NCI-H146 treated with DMSO at 0.1 percent for 48 hours (cell line): ENCODE results near the gene NBEAL2.
"Not testable (repeated sequence)": the region's sequence is repeated elsewhere in the genome, so short reads cannot be mapped to it uniquely, and the experiment has no call there.

ENCODE experiments used
- DNase-seq: peaks from one replicate; lab custom pipeline; 2025; ENCODE audit not compliant: unreplicated experiment; lab: John Stamatoyannopoulos, UW

The NBEAL2 gene

GRCh38 chr3:47010910-47011309, 31.4 kb downstream of the NBEAL2 start:
- DNase-seq: no peak

- no peak for DNase-seq
These were observed 31.9 kb downstream of the NBEAL2 start for GRCh38 chr3:47011371-47011770.

- DNase-seq: no peak
These were observed 33.1 kb downstream of the NBEAL2 start for GRCh38 chr3:47012342-47013230.

GRCh38 chr3:47013231-47013630, 33.8 kb downstream of the NBEAL2 start:
- no peak for DNase-seq

- no peak for DNase-seq
These were observed 34.6 kb downstream of the NBEAL2 start for GRCh38 chr3:47014036-47014435.

GRCh38 chr3:47015151-47015550, 35.7 kb downstream of the NBEAL2 start:
- no peak for DNase-seq

GRCh38 chr3:47016086-47016933, 36.8 kb downstream of the NBEAL2 start:
- no peak for DNase-seq

GRCh38 chr3:47016934-47017435, 37.5 kb downstream of the NBEAL2 start:
- no peak for DNase-seq

GRCh38 chr3:47017504-47018268, 38.2 kb downstream of the NBEAL2 start:
- no peak for DNase-seq

- no peak for DNase-seq
These were observed 38.8 kb downstream of the NBEAL2 start for GRCh38 chr3:47018269-47018611.

- no peak for DNase-seq
These were observed 39.7 kb downstream of the NBEAL2 start for GRCh38 chr3:47019201-47019600.

GRCh38 chr3:47020311-47020710, 40.8 kb downstream of the NBEAL2 start:
- DNase-seq: no peak

GRCh38 chr3:47022641-47023071, 43.2 kb downstream of the NBEAL2 start:
- DNase-seq: peak; percentile 5

- no peak for DNase-seq
These were observed 45.5 kb downstream of the NBEAL2 start for GRCh38 chr3:47024932-47025331.

- DNase-seq: not testable (repeated sequence)
These were observed 47.0 kb downstream of the NBEAL2 start for GRCh38 chr3:47026432-47026831.

GRCh38 chr3:47028146-47028545, 48.7 kb downstream of the NBEAL2 start:
- DNase-seq: no peak

GRCh38 chr3:47028667-47029066, 49.2 kb downstream of the NBEAL2 start:
- no peak for DNase-seq

- not testable (repeated sequence) for DNase-seq
These were observed 51.6 kb downstream of the NBEAL2 start for GRCh38 chr3:47031041-47031440.

GRCh38 chr3:47034868-47035489, 55.5 kb downstream of the NBEAL2 start:
- no peak for DNase-seq

- no peak for DNase-seq
These were observed 56.2 kb downstream of the NBEAL2 start for GRCh38 chr3:47035645-47036044.

- no peak for DNase-seq
These were observed 56.7 kb downstream of the NBEAL2 start for GRCh38 chr3:47036145-47036544.
